SK-N-SH (cell line): ENCODE measurements around the gene RNF121. TPM values are rescaled to one million over a fixed set of nuclear protein-coding genes. Genes with fewer than 3 reads are reported as not detected.

Experiments used
- CTCF ChIA-PET: fragments of 300-600, 350-600 bp; formaldehyde crosslinking; extraction: SDS; loops from one replicate; lab custom pipeline; 2021; lab: Yijun Ruan, JAX
- POLR2A ChIA-PET: fragments of 350-600 bp; sonication (Branson Sonifier 250); formaldehyde crosslinking; extraction: SDS; loops from one replicate; lab custom pipeline; 2020; ENCODE audit warnings: antibody characterized with exemption, inconsistent platforms; lab: Yijun Ruan, JAX
- DNase-seq: peaks from one replicate; pipeline ENCODE4 v3.0.0; 2012
- H2AFZ ChIP-seq: fragments of 200-600 bp; sonication (generic); 2 replicates; pipeline ENCODE4 v1.8.1; 2016; ENCODE audit warnings: antibody characterized with exemption, mild to moderate bottlenecking, low read depth
- H3F3A ChIP-seq: fragments of 200-600 bp; sonication (generic); replicated peaks from 2 replicates; pipeline ENCODE3; 2016; ENCODE audit warnings: antibody characterized with exemption, mild to moderate bottlenecking; ENCODE audit not compliant: insufficient read depth
- H3K27ac ChIP-seq, 2 experiments: fragments of 200-500 bp in 1 of 2; fragments of 200-600 bp in 1 of 2; sonication (Bioruptor generic) in 1 of 2; sonication (generic), shearing (Covaris generic) in 1 of 2; 2 replicates each; pipeline versions ENCODE4 v1.5.1 to v1.6.1; 2014 to 2016; ENCODE audit warnings: low read depth in 2 of 2, inconsistent platforms in 1 of 2, low read length in 1 of 2, mild to moderate bottlenecking in 1 of 2, mixed read lengths in 1 of 2
- H3K27me3 ChIP-seq: fragments of 200-600 bp; sonication (generic), shearing (Covaris generic); 2 replicates; pipeline ENCODE4 v1.6.1; 2016; ENCODE audit warnings: mixed run types; ENCODE audit not compliant: insufficient read depth
- H3K36me3 ChIP-seq, 2 experiments: fragments of 200-500 bp in 1 of 2; fragments of 200-600 bp in 1 of 2; sonication (Bioruptor generic) in 1 of 2; sonication (generic) in 1 of 2; replicated peaks in 1 of 2; 2 replicates each; pipeline versions ENCODE3 to v1.5.1; 2014 to 2016; ENCODE audit warnings: low read length in 1 of 2, mild to moderate bottlenecking in 1 of 2; ENCODE audit not compliant: insufficient read depth in 2 of 2, control insufficient read depth in 1 of 2
- H3K4me1 ChIP-seq, 2 experiments: fragments of 200-500 bp in 1 of 2; fragments of 200-600 bp in 1 of 2; sonication (Bioruptor generic) in 1 of 2; sonication (generic), shearing (Covaris generic) in 1 of 2; 2 replicates each; pipeline versions ENCODE4 v1.5.1 to v1.6.1; 2014 to 2016; ENCODE audit warnings: low read depth in 1 of 2, low read length in 1 of 2, mixed run types in 1 of 2; ENCODE audit not compliant: insufficient read depth in 2 of 2, control insufficient read depth in 1 of 2
- H3K4me2 ChIP-seq: fragments of 200-600 bp; sonication (generic), shearing (Covaris generic); 2 replicates; pipeline ENCODE4 v1.6.1; 2017; ENCODE audit warnings: mixed run types
- H3K4me3 ChIP-seq, 2 experiments: fragments of 200-500 bp in 1 of 2; fragments of 200-600 bp in 1 of 2; sonication (Bioruptor generic) in 1 of 2; sonication (generic), shearing (Covaris generic) in 1 of 2; 2 replicates each; pipeline versions ENCODE4 v1.5.1 to v1.8.1; 2014 to 2016; ENCODE audit warnings: low read depth in 2 of 2, inconsistent platforms in 1 of 2, low read length in 1 of 2, mild to moderate bottlenecking in 1 of 2, mixed read lengths in 1 of 2, moderate library complexity in 1 of 2
- H3K79me2 ChIP-seq: fragments of 200-600 bp; sonication (generic); 2 replicates; pipeline ENCODE4 v1.8.1; 2017; ENCODE audit warnings: mild to moderate bottlenecking; ENCODE audit not compliant: insufficient read depth
- H3K9ac ChIP-seq: fragments of 200-600 bp; sonication (generic); 2 replicates; pipeline ENCODE4 v1.6.1; 2017; ENCODE audit warnings: mixed run types
- H3K9me2 ChIP-seq: fragments of 200-600 bp; sonication (generic); 2 replicates; pipeline ENCODE4 v1.6.1; 2017; ENCODE audit warnings: mixed run types
- H3K9me3 ChIP-seq: fragments of 200-600 bp; sonication (generic); 2 replicates; pipeline ENCODE4 v1.6.1; 2017; ENCODE audit warnings: mixed run types, mild to moderate bottlenecking, moderate library complexity
- H4K20me1 ChIP-seq: fragments of 200-600 bp; sonication (generic); 2 replicates; pipeline ENCODE4 v1.6.1; 2017; ENCODE audit warnings: mild to moderate bottlenecking, mixed run types; ENCODE audit not compliant: insufficient read depth
- ELF1 ChIP-seq: IDR thresholded peaks from 2 replicates; pipeline ENCODE4 v1.4.0; 2012
- FOSL2 ChIP-seq: IDR thresholded peaks from 2 replicates; pipeline ENCODE4 v1.4.0; 2012; ENCODE audit warnings: low read depth, mild to moderate bottlenecking, moderate library complexity, borderline replicate concordance
- FOXM1 ChIP-seq: IDR thresholded peaks from 2 replicates; pipeline ENCODE4 v1.4.0; 2012; ENCODE audit warnings: low read depth, mild to moderate bottlenecking
- GABPA ChIP-seq: IDR thresholded peaks from 2 replicates; pipeline ENCODE4 v1.4.0; 2012; ENCODE audit warnings: low read depth, mild to moderate bottlenecking
- IRF3 ChIP-seq: fragments of 150-350 bp; IDR thresholded peaks from 2 replicates; pipeline ENCODE4 v1.6.1; 2016; ENCODE audit warnings: mild to moderate bottlenecking, low read depth, low read length
- MXI1 ChIP-seq: IDR thresholded peaks from 2 replicates; pipeline ENCODE4 v1.6.1; 2012; ENCODE audit warnings: mild to moderate bottlenecking, low read depth, low read length, improper control_type of control experiment
- NRF1 ChIP-seq: IDR thresholded peaks from 2 replicates; pipeline ENCODE4 v1.6.1; 2012; ENCODE audit warnings: low read depth, mild to moderate bottlenecking, low read length
- RCOR1 ChIP-seq: fragments of 150-350 bp; IDR thresholded peaks from 2 replicates; pipeline ENCODE4 v1.6.1; 2017; ENCODE audit warnings: antibody characterized with exemption, low read length
- RXRA ChIP-seq: IDR thresholded peaks from 2 replicates; pipeline ENCODE4 v1.4.0; 2012; ENCODE audit warnings: low read depth, mild to moderate bottlenecking, borderline replicate concordance
- SIN3A ChIP-seq: IDR thresholded peaks from 2 replicates; pipeline ENCODE4 v1.6.1; 2012; ENCODE audit warnings: low read depth, mild to moderate bottlenecking, low read length, moderate library complexity, borderline replicate concordance
- TAF1 ChIP-seq: IDR thresholded peaks from 2 replicates; pipeline ENCODE4 v1.6.1; 2012; ENCODE audit warnings: low read depth, mild to moderate bottlenecking, low read length, moderate library complexity, borderline replicate concordance
- TEAD4 ChIP-seq: IDR thresholded peaks from 2 replicates; pipeline ENCODE4 v1.4.0; 2012; ENCODE audit warnings: mild to moderate bottlenecking, borderline replicate concordance; ENCODE audit not compliant: insufficient read depth
- USF2 ChIP-seq: fragments of 150-350 bp; IDR thresholded peaks from 2 replicates; pipeline ENCODE4 v1.6.1; 2017; ENCODE audit warnings: antibody characterized with exemption, low read length, low read depth, borderline replicate concordance
- WGBS: methylation state at CpG from one replicate; pipeline ENCODE4 v1.1.6; 2017; ENCODE audit warnings: low lambda C conversion rate; 5-methylcytosine and 5-hydroxymethylcytosine counted together
- polyA plus RNA-seq, 3 experiments: library from polyadenylated mRNA; depleted of rRNA; stranded (reverse); fragments of >200 nt; gene quantifications; 2 replicates each; pipeline ENCODE4 v1.2.3, GENCODE V29; 2012
- TF ChIP-seq, protein P1 (sequence below): IDR thresholded peaks from 2 replicates; pipeline ENCODE4; 2012
- TF ChIP-seq, protein P2 (sequence below): IDR thresholded peaks from 2 replicates; pipeline ENCODE4 v1.4.0; 2012; ENCODE audit warnings: low read depth, borderline replicate concordance

RNF121 gene
- polyA plus RNA-seq, 1 of the 3 experiments (the other 2 are of a cell fraction), result 49.5 TPM

- TF ChIP-seq USF2 (no peak), SIN3A (0 out of 2 replicates have a peak, but pooled peaks have one; percentile 16)
These were observed 112.7 kb downstream of the RNF121 start (continued) for GRCh38 chr11:72041364-72042063.

GRCh38 chr11:72042064-72042745 is 113.4 kb downstream of the RNF121 start:
- H3K9ac ChIP-seq, result peak overlapping the region; percentile 84
- H4K20me1 ChIP-seq, result peaks cover 11% of the 10 kb centered on the region
- no peaks in the 10 kb centered on the region for H3K9me2 ChIP-seq
- peaks cover 94% of the 10 kb centered on the region for H3K79me2 ChIP-seq
- no peak for TF ChIP-seq TAF1
- H3K4me2 ChIP-seq, result peak overlapping the region; percentile 91
- peak overlapping the region; percentile 93 for H2AFZ ChIP-seq
- ChIA-PET POLR2A (interaction anchor here (0.6 to 1.6 kb wide), 6 partner anchors 8 to 70 kb away, joined by 3 to 7 read pairs (median 3); no protein-coding TSS in a partner anchor), CTCF (interaction anchor here (1.0 to 5.2 kb wide), 6 partner anchors 11 to 549 kb away, joined by 3 to 22 read pairs (median 8); no protein-coding TSS in a partner anchor)
- peak overlapping the region; percentile 97 to 99 for H3K27ac ChIP-seq
- H3K4me3 ChIP-seq, result peak overlapping the region; percentile 64 to 67
- H3K27me3 ChIP-seq, result no peaks in the 10 kb centered on the region
- no peaks in the 10 kb centered on the region for H3K9me3 ChIP-seq
- H3F3A ChIP-seq, result peaks cover 18% of the 10 kb centered on the region
- no peak for DNase-seq
- no peaks in the 10 kb centered on the region for H3K36me3 ChIP-seq
- 24% methylated on average over 5 of the region's 5 CpGs for WGBS
- H3K4me1 ChIP-seq, result peaks cover 18 to 41% of the 10 kb centered on the region in 2 experiments

GRCh38 chr11:72045849-72046248 is 117.0 kb downstream of the RNF121 start:
- POLR2A ChIA-PET, result no interaction called here
- TF ChIP-seq SIN3A (no peak), FOSL2 (no peak), TEAD4 (no peak), NRF1 (no peak), RCOR1 (no peak), GABPA (no peak), ELF1 (no peak), RXRA (no peak), FOXM1 (no peak), IRF3 (no peak), MXI1 (no peak)
- TF ChIP-seq, protein P1, sequence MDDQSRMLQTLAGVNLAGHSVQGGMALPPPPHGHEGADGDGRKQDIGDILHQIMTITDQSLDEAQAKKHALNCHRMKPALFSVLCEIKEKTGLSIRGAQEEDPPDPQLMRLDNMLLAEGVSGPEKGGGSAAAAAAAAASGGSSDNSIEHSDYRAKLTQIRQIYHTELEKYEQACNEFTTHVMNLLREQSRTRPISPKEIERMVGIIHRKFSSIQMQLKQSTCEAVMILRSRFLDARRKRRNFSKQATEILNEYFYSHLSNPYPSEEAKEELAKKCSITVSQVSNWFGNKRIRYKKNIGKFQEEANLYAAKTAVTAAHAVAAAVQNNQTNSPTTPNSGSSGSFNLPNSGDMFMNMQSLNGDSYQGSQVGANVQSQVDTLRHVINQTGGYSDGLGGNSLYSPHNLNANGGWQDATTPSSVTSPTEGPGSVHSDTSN, result no peak
- TF ChIP-seq, protein P2, sequence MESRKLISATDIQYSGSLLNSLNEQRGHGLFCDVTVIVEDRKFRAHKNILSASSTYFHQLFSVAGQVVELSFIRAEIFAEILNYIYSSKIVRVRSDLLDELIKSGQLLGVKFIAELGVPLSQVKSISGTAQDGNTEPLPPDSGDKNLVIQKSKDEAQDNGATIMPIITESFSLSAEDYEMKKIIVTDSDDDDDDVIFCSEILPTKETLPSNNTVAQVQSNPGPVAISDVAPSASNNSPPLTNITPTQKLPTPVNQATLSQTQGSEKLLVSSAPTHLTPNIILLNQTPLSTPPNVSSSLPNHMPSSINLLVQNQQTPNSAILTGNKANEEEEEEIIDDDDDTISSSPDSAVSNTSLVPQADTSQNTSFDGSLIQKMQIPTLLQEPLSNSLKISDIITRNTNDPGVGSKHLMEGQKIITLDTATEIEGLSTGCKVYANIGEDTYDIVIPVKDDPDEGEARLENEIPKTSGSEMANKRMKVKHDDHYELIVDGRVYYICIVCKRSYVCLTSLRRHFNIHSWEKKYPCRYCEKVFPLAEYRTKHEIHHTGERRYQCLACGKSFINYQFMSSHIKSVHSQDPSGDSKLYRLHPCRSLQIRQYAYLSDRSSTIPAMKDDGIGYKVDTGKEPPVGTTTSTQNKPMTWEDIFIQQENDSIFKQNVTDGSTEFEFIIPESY, result no peak
- Histone ChIP-seq H3K36me3 (peaks cover 4% of the 10 kb centered on the region in 2 experiments), H3K27me3 (no peaks in the 10 kb centered on the region), H3K79me2 (peaks cover 92% of the 10 kb centered on the region), H4K20me1 (no peaks in the 10 kb centered on the region), H2AFZ (no peak overlapping the region), H3K27ac (no peak overlapping the region; a peak in 1 of 4 replicates), H3K9ac (no peak overlapping the region), H3K9me2 (no peaks in the 10 kb centered on the region), H3F3A (peaks cover 18% of the 10 kb centered on the region), H3K4me1 (peaks cover 8 to 18% of the 10 kb centered on the region in 2 experiments; a peak in 3 of 4 replicates), H3K9me3 (no peaks in the 10 kb centered on the region), H3K4me3 (no peak overlapping the region), H3K4me2 (no peak overlapping the region)
- DNase-seq, result no peak
- 80% methylated on average over 4 of the region's 5 CpGs for WGBS
- CTCF ChIA-PET, result interaction anchor here (1.0 to 1.4 kb wide), 3 partner anchors 22 to 45 kb away, joined by 3 to 4 read pairs (median 3); no protein-coding TSS in a partner anchor
